IMR-90 (cell line): Measurements from ENCODE around the gene DNAJB12. TPM values are rescaled to one million over a fixed set of nuclear protein-coding genes. Genes with fewer than 3 reads are reported as not detected.

ENCODE experiments used
- ATAC-seq: fragments of 200-7000 bp; cut with Tn5 transposase; 2 replicates; pipeline ENCODE4 v1.9.1; 2020; ENCODE audit warnings: low read depth, mild to moderate bottlenecking, moderate library complexity
- BruUV-seq: library from RNA; stranded (reverse); fragments of 400-500 nt; replicated peaks from 2 replicates; lab custom pipeline; 2021; lab: Mats Ljungman, UMichigan
- CTCF ChIA-PET: fragments of 300-600 bp; formaldehyde crosslinking; extraction: SDS; loops from one replicate; lab custom pipeline; 2021; ENCODE audit warnings: antibody characterized with exemption; lab: Yijun Ruan, JAX
- POLR2A ChIA-PET: fragments of 300-600 bp; sonication (Branson Sonifier 250); formaldehyde crosslinking; loops from one replicate; lab custom pipeline; 2022; ENCODE audit warnings: antibody characterized with exemption; ENCODE audit not compliant: unreplicated experiment; lab: Charles Lee
- DNase-seq: peaks from one replicate; pipeline ENCODE4 v3.0.0; 2013
- H2AFZ ChIP-seq: replicated peaks from 2 replicates; pipeline ENCODE3; 2013; ENCODE audit warnings: low read length, mild to moderate bottlenecking; ENCODE audit not compliant: poor library complexity
- H2AK5ac ChIP-seq: 2 replicates; pipeline ENCODE4 v1.6.1; 2013; ENCODE audit warnings: low read depth, low read length, inconsistent platforms
- H2AK9ac ChIP-seq: replicated peaks from 2 replicates; pipeline ENCODE3; 2013; ENCODE audit warnings: mild to moderate bottlenecking, low read depth, low read length, moderate library complexity; ENCODE audit not compliant: poor library complexity
- H2BK120ac ChIP-seq: 2 replicates; pipeline ENCODE4 v1.6.1; 2013; ENCODE audit warnings: low read depth, low read length, inconsistent platforms
- H2BK15ac ChIP-seq: 3 replicates; pipeline ENCODE4 v1.6.1; 2013; ENCODE audit warnings: low read depth, low read length, inconsistent platforms
- H2BK20ac ChIP-seq: 2 replicates; pipeline ENCODE4 v1.6.1; 2013; ENCODE audit warnings: low read depth, mild to moderate bottlenecking, inconsistent platforms, low read length, moderate library complexity
- H2BK5ac ChIP-seq: 2 replicates; pipeline ENCODE4 v1.6.1; 2013; ENCODE audit warnings: mild to moderate bottlenecking, low read depth, low read length, inconsistent platforms; ENCODE audit not compliant: poor library complexity, severe bottlenecking
- H3K14ac ChIP-seq: replicated peaks from 2 replicates; pipeline ENCODE4 v1.6.1; 2013; ENCODE audit warnings: low read depth, low read length, inconsistent platforms
- H3K18ac ChIP-seq: 2 replicates; pipeline ENCODE4 v1.6.1; 2013; ENCODE audit warnings: low read depth, low read length, control low read depth
- H3K23ac ChIP-seq: 2 replicates; pipeline ENCODE4 v1.6.1; 2013; ENCODE audit warnings: low read depth, low read length, inconsistent platforms
- H3K27ac ChIP-seq: 2 replicates; pipeline ENCODE4 v1.5.1; 2013; ENCODE audit warnings: mild to moderate bottlenecking, control low read depth, low read length; ENCODE audit not compliant: insufficient read depth
- H3K27me3 ChIP-seq: 2 replicates; pipeline ENCODE4 v1.6.1; 2013; ENCODE audit warnings: low read length; ENCODE audit not compliant: control insufficient read depth, insufficient read depth
- H3K36me3 ChIP-seq: 2 replicates; pipeline ENCODE4 v1.6.1; 2013; ENCODE audit warnings: low read length, mixed read lengths; ENCODE audit not compliant: control insufficient read depth, insufficient read depth
- H3K4ac ChIP-seq: 2 replicates; pipeline ENCODE4 v1.6.1; 2013; ENCODE audit warnings: low read depth, low read length, inconsistent platforms
- H3K4me1 ChIP-seq: 2 replicates; pipeline ENCODE4 v1.6.1; 2013; ENCODE audit warnings: low read length, mixed read lengths; ENCODE audit not compliant: control insufficient read depth, insufficient read depth
- H3K4me2 ChIP-seq: 2 replicates; pipeline ENCODE4 v1.6.1; 2013; ENCODE audit warnings: low read depth, mild to moderate bottlenecking, control low read depth, low read length, moderate library complexity
- H3K4me3 ChIP-seq: 2 replicates; pipeline ENCODE4 v1.5.1; 2013; ENCODE audit warnings: low read depth, mild to moderate bottlenecking, control low read depth, low read length, moderate library complexity; ENCODE audit not compliant: insufficient read depth
- H3K56ac ChIP-seq: 2 replicates; pipeline ENCODE4 v1.6.1; 2013; ENCODE audit warnings: low read length, inconsistent platforms; ENCODE audit not compliant: insufficient read depth; ENCODE audit errors: extremely low read depth
- H3K79me1 ChIP-seq, 2 experiments: 2 replicates each; pipeline ENCODE4 v1.6.1; 2013; ENCODE audit warnings: low read length in 2 of 2, inconsistent platforms in 1 of 2, low read depth in 1 of 2
- H3K9ac ChIP-seq: 2 replicates; pipeline ENCODE4 v1.6.1; 2013; ENCODE audit warnings: low read depth, low read length, control low read depth
- H3K9me1 ChIP-seq: 2 replicates; pipeline ENCODE4 v1.6.1; 2013; ENCODE audit warnings: low read length, inconsistent platforms; ENCODE audit not compliant: insufficient read depth
- H3K9me3 ChIP-seq: 2 replicates; pipeline ENCODE4 v1.6.1; 2013; ENCODE audit warnings: low read length; ENCODE audit not compliant: control insufficient read depth, insufficient read depth
- H4K20me1 ChIP-seq: 2 replicates; pipeline ENCODE4 v1.6.1; 2013; ENCODE audit warnings: low read length, inconsistent platforms; ENCODE audit not compliant: insufficient read depth
- H4K5ac ChIP-seq: 2 replicates; pipeline ENCODE4 v1.6.1; 2013; ENCODE audit warnings: mild to moderate bottlenecking, low read depth, low read length, control low read depth
- H4K8ac ChIP-seq, 2 experiments: 2 replicates each; pipeline ENCODE4 v1.6.1; 2013; ENCODE audit warnings: low read depth in 2 of 2, low read length in 2 of 2, control low read depth in 1 of 2, inconsistent platforms in 1 of 2
- H4K91ac ChIP-seq: 2 replicates; pipeline ENCODE4 v1.6.1; 2013; ENCODE audit warnings: low read depth, low read length, inconsistent platforms; ENCODE audit not compliant: insufficient read depth
- FOS ChIP-seq: fragments of 150-350 bp; IDR thresholded peaks from 2 replicates; pipeline ENCODE4 v1.6.1; 2016; ENCODE audit warnings: low read depth, low read length
- MAFK ChIP-seq: IDR thresholded peaks from 2 replicates; pipeline ENCODE4 v1.6.1; 2012; ENCODE audit warnings: low read depth, low read length, improper control_type of control experiment
- MAZ ChIP-seq: IDR thresholded peaks from 2 replicates; pipeline ENCODE4 v1.6.1; 2012; ENCODE audit warnings: low read depth, mild to moderate bottlenecking, low read length, improper control_type of control experiment, moderate library complexity, borderline replicate concordance
- RAD21 ChIP-seq: IDR thresholded peaks from 2 replicates; pipeline ENCODE4 v1.6.1; 2012; ENCODE audit warnings: low read length, improper control_type of control experiment
- SMC3 ChIP-seq: fragments of 150-350 bp; IDR thresholded peaks from 2 replicates; pipeline ENCODE4 v1.6.1; 2016; ENCODE audit warnings: low read depth, mild to moderate bottlenecking, antibody characterized with exemption, low read length, moderate library complexity
- WGBS, 2 experiments: methylation state at CpG; one replicate each; pipeline versions ENCODE4 v1.1.5 to v1.1.7; 2013; ENCODE audit warnings: missing lambda C conversion rate in 2 of 2; ENCODE audit not compliant: insufficient read length in 1 of 2; ENCODE audit errors: extremely low coverage in 2 of 2; 5-methylcytosine and 5-hydroxymethylcytosine counted together
- dilution Hi-C: fragments of 300-500 bp; cut with HindIII; formaldehyde crosslinking; loops from one replicate; pipeline ENCODE4 v1.14.3; 2018; ENCODE audit warnings: low sequenced_read_pairs; ENCODE audit not compliant: unreplicated experiment
- in situ Hi-C: fragments of 300-500 bp; cut with MboI; formaldehyde crosslinking; loops from 3 replicates; pipeline ENCODE4 v1.14.3; 2019; ENCODE audit warnings: low sequenced_read_pairs, inconsistent platforms, mixed read lengths
- intact Hi-C: fragments of 100-400 bp; cut with micrococcal nuclease; formaldehyde crosslinking; loops from 2 replicates; pipeline ENCODE4 v1.10.0; 2022
- polyA plus RNA-seq, 3 experiments: library from polyadenylated mRNA; depleted of rRNA; stranded (reverse); fragments of >200 nt; gene quantifications; 2 replicates each; pipeline ENCODE4 v1.2.3, GENCODE V29; 2012; ENCODE audit warnings: low replicate concordance in 1 of 3
- total RNA-seq: library from RNA; depleted of rRNA; stranded (reverse); fragments of >200 nt; gene quantifications from 2 replicates; pipeline ENCODE4 v1.2.3, GENCODE V29; 2012
- TF ChIP-seq, protein P1 (sequence below): fragments of 150-350 bp; IDR thresholded peaks from 2 replicates; pipeline ENCODE4 v1.6.1; 2017; ENCODE audit warnings: mild to moderate bottlenecking, antibody characterized with exemption, low read length, low read depth

The DNAJB12 gene
- total and polyA plus RNA-seq, 2 of the 4 experiments (the other 2 are of a cell fraction), result 18.3 to 24.0 TPM

DNA sequence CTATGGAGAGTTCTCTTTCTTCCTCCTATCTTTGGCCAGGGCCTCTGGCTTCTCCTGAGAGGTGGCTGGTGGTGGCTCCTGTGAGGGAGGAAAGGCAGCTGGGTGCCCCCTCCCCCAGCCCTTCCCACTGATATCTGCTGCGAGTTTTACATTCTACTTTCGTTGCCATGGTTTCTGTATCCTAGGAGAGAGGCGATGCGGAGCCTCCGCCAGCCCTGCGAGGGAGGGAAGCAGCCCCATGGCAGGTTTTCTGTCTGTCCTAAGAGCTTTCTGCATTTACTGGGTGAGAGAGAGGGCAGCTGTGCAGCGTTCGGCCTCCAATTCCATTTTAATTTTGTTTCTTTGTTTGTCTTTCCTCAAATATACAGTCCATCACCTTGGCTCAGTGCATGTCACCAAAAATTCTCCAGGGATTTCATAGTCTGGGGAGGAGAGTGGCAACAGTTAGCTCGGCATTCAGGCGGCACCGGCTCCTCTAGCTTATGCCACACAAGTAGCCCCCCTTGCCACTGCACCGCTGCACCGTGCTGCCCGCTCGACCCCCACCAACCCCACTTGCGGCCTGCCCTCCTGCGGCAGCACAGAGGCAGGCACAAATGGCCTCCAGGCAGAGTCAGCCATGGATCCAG, 20.4 kb downstream of the DNAJB12 start:
- H3K9ac ChIP-seq, result no peak overlapping the region
- intact Hi-C loops, result loop anchor here (5.0 kb wide), 1 partner anchor 377 kb away; no protein-coding TSS in a partner anchor
- no peak overlapping the region for H3K14ac ChIP-seq

More for the DNA sequence above, 20.4 kb downstream of the DNAJB12 start:
- no peak overlapping the region for H4K91ac ChIP-seq
- H3K4me2 ChIP-seq, result no peak overlapping the region
- no peaks in the 10 kb centered on the region for H3K9me3 ChIP-seq
- no TSS peak for BruUV-seq
- DNase-seq (peak; percentile 50), ATAC-seq (no peak)
- dilution Hi-C loops (no loop called here), in situ Hi-C loops (loop anchor here (10.0 kb wide), 3 partner anchors 90 to 280 kb away; no protein-coding TSS in a partner anchor)
- peaks cover 0 to 3% of the 10 kb centered on the region in 2 experiments; a peak in 1 of 4 replicates for H3K79me1 ChIP-seq
- H3K56ac ChIP-seq, result no peak overlapping the region
- H4K5ac ChIP-seq, result no peak overlapping the region
- H2BK20ac ChIP-seq, result no peak overlapping the region
- no CpG with 5 or more reads among the region's 17 CpGs for WGBS, 2 experiments
- H2BK5ac ChIP-seq, result no peak overlapping the region
- no peak overlapping the region for H2BK120ac ChIP-seq
- no peak overlapping the region for H4K8ac ChIP-seq
- H3K36me3 ChIP-seq, result peaks cover 36% of the 10 kb centered on the region
- peaks cover 22% of the 10 kb centered on the region for H3K4me1 ChIP-seq
- H3K27me3 ChIP-seq, result no peaks in the 10 kb centered on the region
- no peak overlapping the region for H3K27ac ChIP-seq
- no peak overlapping the region for H3K4ac ChIP-seq
- H3K9me1 ChIP-seq, result peaks cover 5% of the 10 kb centered on the region; the same call in 1 of the 2 replicates
- CTCF ChIA-PET, result no interaction called here
- TF ChIP-seq, protein P1, sequence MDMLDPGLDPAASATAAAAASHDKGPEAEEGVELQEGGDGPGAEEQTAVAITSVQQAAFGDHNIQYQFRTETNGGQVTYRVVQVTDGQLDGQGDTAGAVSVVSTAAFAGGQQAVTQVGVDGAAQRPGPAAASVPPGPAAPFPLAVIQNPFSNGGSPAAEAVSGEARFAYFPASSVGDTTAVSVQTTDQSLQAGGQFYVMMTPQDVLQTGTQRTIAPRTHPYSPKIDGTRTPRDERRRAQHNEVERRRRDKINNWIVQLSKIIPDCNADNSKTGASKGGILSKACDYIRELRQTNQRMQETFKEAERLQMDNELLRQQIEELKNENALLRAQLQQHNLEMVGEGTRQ, result no peak
- TF ChIP-seq SMC3, result no peak
- no peak for TF ChIP-seq MAFK
- no peak for TF ChIP-seq RAD21
- no peak for TF ChIP-seq FOS
- TF ChIP-seq MAZ, result no peak
- no peak overlapping the region for H2BK15ac ChIP-seq
- POLR2A ChIA-PET, result no interaction called here
- H3K23ac ChIP-seq, result no peak overlapping the region
- H2AK9ac ChIP-seq, result no peak overlapping the region
- H3K18ac ChIP-seq, result no peak overlapping the region
- H2AFZ ChIP-seq, result no peak overlapping the region
- no peak overlapping the region for H2AK5ac ChIP-seq
- peaks cover 3% of the 10 kb centered on the region; the same call in 1 of the 2 replicates for H4K20me1 ChIP-seq
- no peak overlapping the region for H3K4me3 ChIP-seq
